ENCODE results near the gene SUMO1. TPM values are rescaled to one million over a fixed set of nuclear protein-coding genes. Genes with fewer than 3 reads are reported as not detected.

Gene SUMO1
- total and polyA plus RNA-seq, 10 of the 15 experiments (the other 5 are each of a cell fraction or from before 2014, with no cell fraction given) = 105 to 458 (median 199) TPM

GRCh38 chr2:202238234-202239197 lies at the start of gene SUMO1 (continued):
- TF ChIP-seq E4F1 (IDR thresholded peaks at IDR 0.05; ENCODE audit: borderline replicate concordance, partially characterized antibody) (peak; percentile 52), SREBF1 (IDR thresholded peaks at IDR 0.05; ENCODE audit: low read length) (no peak), SPI1 (IDR thresholded peaks at IDR 0.05; ENCODE audit: borderline replicate concordance, insufficient read depth, low read depth, low read length) (peak; percentile 50; the same call in 1 of the 2 replicates), USF2 (IDR thresholded peaks at IDR 0.05; ENCODE audit: borderline replicate concordance, low read depth, low read length) (no peak), POU2F2 (IDR thresholded peaks at IDR 0.05; ENCODE audit: borderline replicate concordance, low read depth, low read length) (peak; percentile 67; the same call in 1 of the 3 replicates), ATF7 (IDR thresholded peaks at IDR 0.05; ENCODE audit: low read depth) (peak; percentile 59), KAT2A (conservative IDR thresholded peaks at IDR 0.05; ENCODE audit: control insufficient read depth, low read depth, low read length) (no peak), POLR2A (IDR thresholded peaks at IDR 0.05; ENCODE audit: low read depth, low read length) (peak; percentile 93), BCL3 (IDR thresholded peaks at IDR 0.05; ENCODE audit: borderline replicate concordance, insufficient read depth, low read depth, low read length, poor library complexity, severe bottlenecking) (no peak), ZSCAN29 (IDR thresholded peaks at IDR 0.05) (no peak), NR2C1 (IDR thresholded peaks at IDR 0.05) (no peak), ZNF274 (IDR thresholded peaks at IDR 0.05; ENCODE audit: insufficient read depth, insufficient read length) (no peak), TCF7 (IDR thresholded peaks at IDR 0.05; ENCODE audit: borderline replicate concordance) (no peak), RUNX3 (IDR thresholded peaks at IDR 0.05; ENCODE audit: low read length) (peak; percentile 39; the same call in 1 of the 2 replicates), GATAD2B (conservative IDR thresholded peaks at IDR 0.05; ENCODE audit: low read depth) (0 out of 2 replicates have a peak, but pooled peaks have one; percentile 29), MTA2 (IDR thresholded peaks at IDR 0.05; ENCODE audit: low read depth) (no peak), MEF2B (IDR thresholded peaks at IDR 0.05; ENCODE audit: partially characterized antibody, poor library complexity, severe bottlenecking) (no peak), POLR2AphosphoS2 (IDR thresholded peaks at IDR 0.05; ENCODE audit: low read depth, low read length) (0 out of 2 replicates have a peak, but pooled peaks have one; percentile 40), KLF5 (IDR thresholded peaks at IDR 0.05; ENCODE audit: partially characterized antibody) (peak; percentile 49), WRNIP1 (IDR thresholded peaks at IDR 0.05; ENCODE audit: borderline replicate concordance, low read depth, low read length) (no peak), SMARCA5 (IDR thresholded peaks at IDR 0.05) (no peak), CEBPZ (IDR thresholded peaks at IDR 0.05; ENCODE audit: low read depth, low read length) (no peak)
